ENCODE data around the gene CEP55.

GRCh38 chr10:93548376-93549071 is 52.1 kb downstream of the CEP55 start:
- no peak for TF ChIP-seq ZC3H10 (CRISPR knock-in tag; IDR thresholded peaks at IDR 0.05)
- TF ChIP-seq ESRRG (CRISPR knock-in tag; IDR thresholded peaks at IDR 0.05), result no peak
- no peak for TF ChIP-seq PPARA (CRISPR knock-in tag; IDR thresholded peaks at IDR 0.05; ENCODE audit: borderline replicate concordance)
- no peak for TF ChIP-seq TOX (CRISPR knock-in tag; IDR thresholded peaks at IDR 0.05; ENCODE audit: borderline replicate concordance)
- no peak for TF ChIP-seq CREB5 (CRISPR knock-in tag; IDR thresholded peaks at IDR 0.05; ENCODE audit: low read depth)
- TF ChIP-seq ZNF565 (CRISPR knock-in tag; conservative IDR thresholded peaks at IDR 0.05; ENCODE audit: low read depth), result no peak
- TF ChIP-seq ZFP3 (CRISPR knock-in tag; IDR thresholded peaks at IDR 0.05), result no peak
- no peak for TF ChIP-seq GLIS3 (CRISPR knock-in tag; IDR thresholded peaks at IDR 0.05)

All from SK-N-SH treated with all-trans-retinoic acid at 6 μM for 48 hours (cell line).